GM06990 (cell line): Measurements from ENCODE around the gene GBX2.

Experiments used
- DNase-seq: peaks from one replicate; pipeline ENCODE4 v3.0.0-alpha.2; 2011; ENCODE audit not compliant: insufficient read length; ENCODE audit errors: extremely low read depth
- H3K27me3 ChIP-seq: replicated peaks from 2 replicates; pipeline ENCODE4 v1.6.0; 2011; ENCODE audit warnings: low read length; ENCODE audit not compliant: control insufficient read depth, insufficient read depth
- H3K36me3 ChIP-seq: 2 replicates; pipeline ENCODE4 v1.5.1; 2011; ENCODE audit warnings: low read length; ENCODE audit not compliant: control insufficient read depth, insufficient read depth
- H3K4me3 ChIP-seq: replicated peaks from 2 replicates; pipeline ENCODE4 v1.5.1; 2011; ENCODE audit warnings: low read depth, mild to moderate bottlenecking, control low read depth, low read length
- CTCF ChIP-seq: IDR thresholded peaks from 2 replicates; pipeline ENCODE4 v1.5.1; 2011; ENCODE audit warnings: low read length, control low read depth, mild to moderate bottlenecking, inconsistent platforms; ENCODE audit not compliant: insufficient read depth, poor library complexity, severe bottlenecking

GBX2 gene

GRCh38 chr2:236161531-236161930, 6.7 kb downstream of the GBX2 start:
- Histone ChIP-seq H3K36me3 (no peaks in the 10 kb centered on the region), H3K4me3 (no peak overlapping the region), H3K27me3 (peaks cover 1% of the 10 kb centered on the region)
- TF ChIP-seq CTCF, result no peak
- DNase-seq, result no peak

GRCh38 chr2:236161082-236161462, 7.1 kb downstream of the GBX2 start:
- DNase-seq, result no peak
- no peak for TF ChIP-seq CTCF
- no peaks in the 10 kb centered on the region; the same call in none of the 2 replicates for H3K27me3 ChIP-seq
- H3K36me3 ChIP-seq, result no peaks in the 10 kb centered on the region
- H3K4me3 ChIP-seq, result no peak overlapping the region

- no peak for TF ChIP-seq CTCF
- Histone ChIP-seq H3K27me3 (no peaks in the 10 kb centered on the region; the same call in 1 of the 2 replicates), H3K36me3 (no peaks in the 10 kb centered on the region), H3K4me3 (no peak overlapping the region)
- DNase-seq, result no peak
These were observed 7.7 kb downstream of the GBX2 start for GRCh38 chr2:236160366-236161081.

- H3K4me3 ChIP-seq, result no peak overlapping the region
- TF ChIP-seq CTCF, result no peak
- no peaks in the 10 kb centered on the region for H3K36me3 ChIP-seq
- H3K27me3 ChIP-seq, result no peaks in the 10 kb centered on the region; the same call in 1 of the 2 replicates
- no peak for DNase-seq
These were observed 8.4 kb downstream of the GBX2 start for GRCh38 chr2:236159778-236160170.

GRCh38 chr2:236158969-236159777, 9.0 kb downstream of the GBX2 start:
- no peak for TF ChIP-seq CTCF
- H3K36me3 ChIP-seq, result no peaks in the 10 kb centered on the region
- H3K4me3 ChIP-seq, result no peak overlapping the region
- H3K27me3 ChIP-seq, result no peaks in the 10 kb centered on the region; the same call in 1 of the 2 replicates
- no peak for DNase-seq
